GM23338 (cell line): ENCODE measurements around the gene ATXN7. TPM values are rescaled to one million over a fixed set of nuclear protein-coding genes. Genes with fewer than 3 reads are reported as not detected.

Experiments used
- ATAC-seq: fragments of 200-7000 bp; cut with Tn5 transposase; 3 replicates; pipeline ENCODE4 v1.9.1; 2020
- DNase-seq: peaks from one replicate; pipeline ENCODE4 v3.0.0-alpha.2; 2015; ENCODE audit warnings: low spot score
- H2AFZ ChIP-seq: fragments of 200-600 bp; sonication (generic); 2 replicates; pipeline ENCODE4 v1.8.0; 2016; ENCODE audit warnings: antibody characterized with exemption, mild to moderate bottlenecking, moderate library complexity
- H3F3A ChIP-seq: fragments of 200-600 bp; sonication (generic); replicated peaks from 2 replicates; pipeline ENCODE4 v1.8.0; 2017; ENCODE audit warnings: antibody characterized with exemption, mixed run types, low read depth
- H3K27ac ChIP-seq: fragments of 200-600 bp; sonication (generic); 2 replicates; pipeline ENCODE4 v1.6.1; 2016; ENCODE audit warnings: low read depth
- H3K27me3 ChIP-seq: fragments of 200-600 bp; sonication (generic); 2 replicates; pipeline ENCODE4 v1.8.0; 2016; ENCODE audit warnings: mild to moderate bottlenecking, mixed run types, moderate library complexity; ENCODE audit not compliant: insufficient read depth
- H3K36me3 ChIP-seq: fragments of 200-600 bp; sonication (generic); 2 replicates; pipeline ENCODE4 v1.8.0; 2016; ENCODE audit warnings: mild to moderate bottlenecking; ENCODE audit not compliant: insufficient read depth
- H3K4me1 ChIP-seq: fragments of 200-600 bp; sonication (generic); 2 replicates; pipeline ENCODE4 v1.8.0; 2016; ENCODE audit warnings: mild to moderate bottlenecking, moderate library complexity; ENCODE audit not compliant: insufficient read depth
- H3K4me2 ChIP-seq: fragments of 200-600 bp; sonication (generic); 2 replicates; pipeline ENCODE4 v1.7.1; 2017; ENCODE audit warnings: mixed run types
- H3K4me3 ChIP-seq: fragments of 200-600 bp; sonication (generic); 2 replicates; pipeline ENCODE4 v1.6.1; 2016; ENCODE audit warnings: mixed run types
- H3K79me2 ChIP-seq: fragments of 200-600 bp; sonication (generic); replicated peaks from 2 replicates; pipeline ENCODE4 v1.8.0; 2017; ENCODE audit warnings: mild to moderate bottlenecking; ENCODE audit not compliant: insufficient read depth
- H3K9me2 ChIP-seq: fragments of 200-600 bp; sonication (generic); 2 replicates; pipeline ENCODE4 v1.8.0; 2017; ENCODE audit not compliant: insufficient read depth
- H4K20me1 ChIP-seq: fragments of 200-600 bp; sonication (generic); replicated peaks from 2 replicates; pipeline ENCODE4 v1.8.0; 2017; ENCODE audit warnings: mild to moderate bottlenecking; ENCODE audit not compliant: insufficient read depth
- H3K27ac Mint-ChIP-seq: 2 replicates; pipeline ENCODE4 v1.8.0; 2020; ENCODE audit warnings: inconsistent platforms, mild to moderate bottlenecking, moderate library complexity, mixed read lengths
- H3K27me3 Mint-ChIP-seq: 3 replicates; pipeline ENCODE4 v1.8.0; 2022; ENCODE audit warnings: low read depth, mild to moderate bottlenecking, moderate library complexity, mixed read lengths, inconsistent platforms; ENCODE audit not compliant: insufficient read depth, poor library complexity
- H3K36me3 Mint-ChIP-seq: 3 replicates; pipeline ENCODE4 v1.8.0; 2021; ENCODE audit warnings: low read depth, mild to moderate bottlenecking, inconsistent platforms, moderate library complexity, mixed read lengths
- H3K4me1 Mint-ChIP-seq: 3 replicates; pipeline ENCODE4 v1.8.0; 2020; ENCODE audit warnings: mild to moderate bottlenecking, inconsistent platforms, mixed read lengths
- H3K4me3 Mint-ChIP-seq: 3 replicates; pipeline ENCODE4 v1.8.0; 2021; ENCODE audit warnings: moderate library complexity, mild to moderate bottlenecking, inconsistent platforms, mixed read lengths
- H3K9me3 Mint-ChIP-seq: 3 replicates; pipeline ENCODE4 v1.8.0; 2020; ENCODE audit warnings: moderate library complexity, mild to moderate bottlenecking, inconsistent platforms, mixed read lengths
- CREB1 ChIP-seq: fragments of 250-450 bp; sonication (Bioruptor Pico); IDR thresholded peaks from 2 replicates; pipeline ENCODE4 v1.5.0; 2020; ENCODE audit warnings: low read depth, mild to moderate bottlenecking, moderate library complexity
- EZH2phosphoT487 ChIP-seq: fragments of 200-600 bp; sonication (generic); IDR thresholded peaks from one replicate; pipeline ENCODE4 v1.8.1; 2018; ENCODE audit warnings: antibody characterized with exemption; ENCODE audit not compliant: unreplicated experiment
- POLR2AphosphoS5 ChIP-seq: IDR thresholded peaks from 2 replicates; pipeline ENCODE4 v1.6.1; 2016; ENCODE audit warnings: antibody characterized with exemption, low read depth
- STAT1 ChIP-seq: IDR thresholded peaks from one replicate; pipeline ENCODE4 v1.6.1; 2016; ENCODE audit warnings: antibody characterized with exemption; ENCODE audit not compliant: unreplicated experiment
- ZNF114 ChIP-seq: fragments of 250-450 bp; sonication (Bioruptor Pico); IDR thresholded peaks from 2 replicates; pipeline ENCODE4 v1.5.0; 2020; ENCODE audit warnings: mild to moderate bottlenecking, moderate library complexity
- ZNF331 ChIP-seq: fragments of 250-450 bp; sonication (Bioruptor Pico); IDR thresholded peaks from 2 replicates; pipeline ENCODE4 v1.5.0; 2020; ENCODE audit warnings: low read depth, mild to moderate bottlenecking, moderate library complexity
- polyA plus RNA-seq: library from polyadenylated mRNA; unstranded; fragments of >200 nt; fragmentation: Nextera tagmentation; extraction: Ambion mirVana; gene quantifications from 2 replicates; pipeline ENCODE4 v1.2.1, GENCODE V29; 2016
- total RNA-seq: library from RNA; depleted of rRNA; stranded (reverse); fragments of >200 nt; shearing (Covaris generic); gene quantifications from 2 replicates; pipeline ENCODE4 v1.2.3, GENCODE V29; 2014
- TF ChIP-seq, protein P1 (sequence below): fragments of 250-450 bp; sonication (Bioruptor Pico); IDR thresholded peaks from 2 replicates; pipeline ENCODE4 v1.5.0; 2020; ENCODE audit warnings: mild to moderate bottlenecking, moderate library complexity
- TF ChIP-seq, protein P2 (sequence below): IDR thresholded peaks from 2 replicates; pipeline ENCODE4 v1.6.1; 2016; ENCODE audit warnings: antibody characterized with exemption
- TF ChIP-seq, protein P3 (sequence below), 2 experiments: fragments of 200-600 bp in 1 of 2; sonication (generic) in 1 of 2; conservative IDR thresholded peaks; 2 replicates each; pipeline versions ENCODE4 v1.5.1 to v1.6.1; 2016 to 2017; ENCODE audit warnings: antibody characterized with exemption in 2 of 2, low read depth in 2 of 2, mild to moderate bottlenecking in 2 of 2, moderate library complexity in 1 of 2

ATXN7 gene
- total and polyA plus RNA-seq, 2 experiments from 2014 or later: 4.0 to 17.2 TPM

DNA sequence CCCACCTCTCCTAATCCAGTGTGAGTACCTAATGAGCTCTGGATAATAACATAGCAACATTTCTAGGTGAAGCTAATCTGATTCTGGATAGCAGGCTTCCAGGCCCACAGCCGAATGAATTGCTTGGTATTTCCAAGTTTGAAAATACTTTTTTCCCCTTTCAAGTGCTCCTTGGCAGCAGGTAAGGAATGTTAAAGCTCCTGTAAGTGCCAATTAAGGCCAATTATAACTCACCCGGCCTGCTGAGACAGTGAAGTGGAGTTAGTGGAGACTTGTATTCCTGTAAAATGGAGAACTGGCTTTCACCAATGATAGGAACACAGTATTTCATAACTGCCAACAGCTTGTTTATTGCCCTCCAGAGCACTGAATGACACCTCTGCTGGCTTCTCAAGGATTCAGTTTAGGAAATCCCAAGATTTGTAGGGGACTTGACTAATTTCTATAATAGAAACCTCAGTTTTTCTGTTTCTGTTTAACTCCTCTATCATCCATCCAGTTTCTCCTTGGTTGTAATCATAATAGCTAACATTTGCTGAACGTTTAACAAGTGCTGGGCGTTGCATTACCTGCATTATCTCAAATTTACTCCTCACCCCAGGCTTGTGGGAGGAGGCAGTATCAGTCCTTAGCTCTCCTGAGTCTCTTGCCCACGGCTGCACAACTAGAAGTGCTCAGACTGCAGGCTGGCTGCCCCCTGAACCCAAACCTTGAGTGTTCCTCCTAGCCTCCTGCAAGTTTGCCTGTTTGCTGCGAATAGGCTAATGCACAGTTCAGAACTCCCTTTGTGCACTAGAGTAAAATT lies 101.2 kb downstream of the ATXN7 start (continued):
- TF ChIP-seq, protein P1, sequence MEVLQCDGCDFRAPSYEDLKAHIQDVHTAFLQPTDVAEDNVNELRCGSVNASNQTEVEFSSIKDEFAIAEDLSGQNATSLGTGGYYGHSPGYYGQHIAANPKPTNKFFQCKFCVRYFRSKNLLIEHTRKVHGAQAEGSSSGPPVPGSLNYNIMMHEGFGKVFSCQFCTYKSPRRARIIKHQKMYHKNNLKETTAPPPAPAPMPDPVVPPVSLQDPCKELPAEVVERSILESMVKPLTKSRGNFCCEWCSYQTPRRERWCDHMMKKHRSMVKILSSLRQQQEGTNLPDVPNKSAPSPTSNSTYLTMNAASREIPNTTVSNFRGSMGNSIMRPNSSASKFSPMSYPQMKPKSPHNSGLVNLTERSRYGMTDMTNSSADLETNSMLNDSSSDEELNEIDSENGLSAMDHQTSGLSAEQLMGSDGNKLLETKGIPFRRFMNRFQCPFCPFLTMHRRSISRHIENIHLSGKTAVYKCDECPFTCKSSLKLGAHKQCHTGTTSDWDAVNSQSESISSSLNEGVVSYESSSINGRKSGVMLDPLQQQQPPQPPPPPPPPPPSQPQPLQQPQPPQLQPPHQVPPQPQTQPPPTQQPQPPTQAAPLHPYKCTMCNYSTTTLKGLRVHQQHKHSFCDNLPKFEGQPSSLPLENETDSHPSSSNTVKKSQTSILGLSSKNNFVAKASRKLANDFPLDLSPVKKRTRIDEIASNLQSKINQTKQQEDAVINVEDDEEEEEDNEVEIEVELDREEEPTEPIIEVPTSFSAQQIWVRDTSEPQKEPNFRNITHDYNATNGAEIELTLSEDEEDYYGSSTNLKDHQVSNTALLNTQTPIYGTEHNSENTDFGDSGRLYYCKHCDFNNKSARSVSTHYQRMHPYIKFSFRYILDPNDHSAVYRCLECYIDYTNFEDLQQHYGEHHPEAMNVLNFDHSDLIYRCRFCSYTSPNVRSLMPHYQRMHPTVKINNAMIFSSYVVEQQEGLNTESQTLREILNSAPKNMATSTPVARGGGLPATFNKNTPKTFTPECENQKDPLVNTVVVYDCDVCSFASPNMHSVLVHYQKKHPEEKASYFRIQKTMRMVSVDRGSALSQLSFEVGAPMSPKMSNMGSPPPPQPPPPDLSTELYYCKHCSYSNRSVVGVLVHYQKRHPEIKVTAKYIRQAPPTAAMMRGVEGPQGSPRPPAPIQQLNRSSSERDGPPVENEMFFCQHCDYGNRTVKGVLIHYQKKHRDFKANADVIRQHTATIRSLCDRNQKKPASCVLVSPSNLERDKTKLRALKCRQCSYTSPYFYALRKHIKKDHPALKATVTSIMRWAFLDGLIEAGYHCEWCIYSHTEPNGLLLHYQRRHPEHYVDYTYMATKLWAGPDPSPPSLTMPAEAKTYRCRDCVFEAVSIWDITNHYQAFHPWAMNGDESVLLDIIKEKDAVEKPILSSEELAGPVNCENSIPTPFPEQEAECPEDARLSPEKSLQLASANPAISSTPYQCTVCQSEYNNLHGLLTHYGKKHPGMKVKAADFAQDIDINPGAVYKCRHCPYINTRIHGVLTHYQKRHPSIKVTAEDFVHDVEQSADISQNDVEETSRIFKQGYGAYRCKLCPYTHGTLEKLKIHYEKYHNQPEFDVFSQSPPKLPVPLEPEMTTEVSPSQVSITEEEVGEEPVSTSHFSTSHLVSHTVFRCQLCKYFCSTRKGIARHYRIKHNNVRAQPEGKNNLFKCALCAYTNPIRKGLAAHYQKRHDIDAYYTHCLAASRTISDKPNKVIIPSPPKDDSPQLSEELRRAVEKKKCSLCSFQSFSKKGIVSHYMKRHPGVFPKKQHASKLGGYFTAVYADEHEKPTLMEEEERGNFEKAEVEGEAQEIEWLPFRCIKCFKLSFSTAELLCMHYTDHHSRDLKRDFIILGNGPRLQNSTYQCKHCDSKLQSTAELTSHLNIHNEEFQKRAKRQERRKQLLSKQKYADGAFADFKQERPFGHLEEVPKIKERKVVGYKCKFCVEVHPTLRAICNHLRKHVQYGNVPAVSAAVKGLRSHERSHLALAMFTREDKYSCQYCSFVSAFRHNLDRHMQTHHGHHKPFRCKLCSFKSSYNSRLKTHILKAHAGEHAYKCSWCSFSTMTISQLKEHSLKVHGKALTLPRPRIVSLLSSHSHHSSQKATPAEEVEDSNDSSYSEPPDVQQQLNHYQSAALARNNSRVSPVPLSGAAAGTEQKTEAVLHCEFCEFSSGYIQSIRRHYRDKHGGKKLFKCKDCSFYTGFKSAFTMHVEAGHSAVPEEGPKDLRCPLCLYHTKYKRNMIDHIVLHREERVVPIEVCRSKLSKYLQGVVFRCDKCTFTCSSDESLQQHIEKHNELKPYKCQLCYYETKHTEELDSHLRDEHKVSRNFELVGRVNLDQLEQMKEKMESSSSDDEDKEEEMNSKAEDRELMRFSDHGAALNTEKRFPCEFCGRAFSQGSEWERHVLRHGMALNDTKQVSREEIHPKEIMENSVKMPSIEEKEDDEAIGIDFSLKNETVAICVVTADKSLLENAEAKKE (CRISPR knock-in tag): no peak
- no peak for TF ChIP-seq ZNF331

DNA sequence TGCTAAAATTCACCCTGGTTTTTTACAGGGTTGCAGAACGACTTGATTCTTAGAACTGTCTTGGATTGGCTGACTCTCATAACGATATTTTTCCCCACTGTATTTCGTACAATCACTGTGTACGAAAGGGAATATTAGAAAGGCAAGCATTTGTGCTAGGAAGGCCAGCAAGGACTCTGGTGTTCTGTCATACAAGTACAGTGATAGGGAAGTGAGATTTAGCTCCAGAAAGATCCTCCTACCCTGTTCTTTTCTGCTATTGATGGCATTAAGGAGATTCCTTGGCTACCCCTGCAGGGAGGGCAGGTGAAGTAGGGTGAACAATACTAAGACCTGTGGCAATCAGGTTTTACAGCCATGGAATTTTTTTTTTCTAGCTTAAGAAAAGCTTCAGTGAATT lies 102.3 kb downstream of the ATXN7 start:
- Histone ChIP-seq H3K36me3 (no peaks in the 10 kb centered on the region), H3K4me1 (peaks cover 51% of the 10 kb centered on the region), H3K4me3 (no peak overlapping the region), H2AFZ (no peak overlapping the region), H3K4me2 (no peak overlapping the region), H3K27me3 (no peaks in the 10 kb centered on the region), H3K9me2 (no peaks in the 10 kb centered on the region), H3K79me2 (peaks cover 7% of the 10 kb centered on the region; the same call in 1 of the 2 replicates), H3K27ac (no peak overlapping the region), H4K20me1 (no peaks in the 10 kb centered on the region), H3F3A (no peaks in the 10 kb centered on the region)
- no peak overlapping the region for H3K27ac Mint-ChIP-seq
- no peak overlapping the region for H3K4me3 Mint-ChIP-seq
- no peaks in the 10 kb centered on the region for H3K36me3 Mint-ChIP-seq
- no peaks in the 10 kb centered on the region for H3K27me3 Mint-ChIP-seq
- peak; percentile 16; the same call in 2 of the 3 replicates for ATAC-seq
- no peaks in the 10 kb centered on the region for H3K9me3 Mint-ChIP-seq
- H3K4me1 Mint-ChIP-seq: peaks cover 70% of the 10 kb centered on the region
- DNase-seq: no peak
- TF ChIP-seq CREB1 (CRISPR knock-in tag) (no peak), POLR2AphosphoS5 (no peak), ZNF114 (CRISPR knock-in tag) (no peak), STAT1 (no peak), EZH2phosphoT487 (no peak)
- TF ChIP-seq, protein P2, sequence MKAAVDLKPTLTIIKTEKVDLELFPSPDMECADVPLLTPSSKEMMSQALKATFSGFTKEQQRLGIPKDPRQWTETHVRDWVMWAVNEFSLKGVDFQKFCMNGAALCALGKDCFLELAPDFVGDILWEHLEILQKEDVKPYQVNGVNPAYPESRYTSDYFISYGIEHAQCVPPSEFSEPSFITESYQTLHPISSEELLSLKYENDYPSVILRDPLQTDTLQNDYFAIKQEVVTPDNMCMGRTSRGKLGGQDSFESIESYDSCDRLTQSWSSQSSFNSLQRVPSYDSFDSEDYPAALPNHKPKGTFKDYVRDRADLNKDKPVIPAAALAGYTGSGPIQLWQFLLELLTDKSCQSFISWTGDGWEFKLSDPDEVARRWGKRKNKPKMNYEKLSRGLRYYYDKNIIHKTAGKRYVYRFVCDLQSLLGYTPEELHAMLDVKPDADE: no peak
- TF ChIP-seq, protein P3, sequence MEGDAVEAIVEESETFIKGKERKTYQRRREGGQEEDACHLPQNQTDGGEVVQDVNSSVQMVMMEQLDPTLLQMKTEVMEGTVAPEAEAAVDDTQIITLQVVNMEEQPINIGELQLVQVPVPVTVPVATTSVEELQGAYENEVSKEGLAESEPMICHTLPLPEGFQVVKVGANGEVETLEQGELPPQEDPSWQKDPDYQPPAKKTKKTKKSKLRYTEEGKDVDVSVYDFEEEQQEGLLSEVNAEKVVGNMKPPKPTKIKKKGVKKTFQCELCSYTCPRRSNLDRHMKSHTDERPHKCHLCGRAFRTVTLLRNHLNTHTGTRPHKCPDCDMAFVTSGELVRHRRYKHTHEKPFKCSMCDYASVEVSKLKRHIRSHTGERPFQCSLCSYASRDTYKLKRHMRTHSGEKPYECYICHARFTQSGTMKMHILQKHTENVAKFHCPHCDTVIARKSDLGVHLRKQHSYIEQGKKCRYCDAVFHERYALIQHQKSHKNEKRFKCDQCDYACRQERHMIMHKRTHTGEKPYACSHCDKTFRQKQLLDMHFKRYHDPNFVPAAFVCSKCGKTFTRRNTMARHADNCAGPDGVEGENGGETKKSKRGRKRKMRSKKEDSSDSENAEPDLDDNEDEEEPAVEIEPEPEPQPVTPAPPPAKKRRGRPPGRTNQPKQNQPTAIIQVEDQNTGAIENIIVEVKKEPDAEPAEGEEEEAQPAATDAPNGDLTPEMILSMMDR (conservative IDR thresholded peaks at IDR 0.05; ENCODE audit: low read depth in 2 of 2): no peak
